Measurements from ENCODE around the gene NANOS3. TPM values are rescaled to one million over a fixed set of nuclear protein-coding genes. Genes with fewer than 3 reads are reported as not detected.

Gene NANOS3
- total and polyA plus RNA-seq, 9 of the 15 experiments (the other 6 are each of a cell fraction or from before 2014, with no cell fraction given) = not detected

DNA sequence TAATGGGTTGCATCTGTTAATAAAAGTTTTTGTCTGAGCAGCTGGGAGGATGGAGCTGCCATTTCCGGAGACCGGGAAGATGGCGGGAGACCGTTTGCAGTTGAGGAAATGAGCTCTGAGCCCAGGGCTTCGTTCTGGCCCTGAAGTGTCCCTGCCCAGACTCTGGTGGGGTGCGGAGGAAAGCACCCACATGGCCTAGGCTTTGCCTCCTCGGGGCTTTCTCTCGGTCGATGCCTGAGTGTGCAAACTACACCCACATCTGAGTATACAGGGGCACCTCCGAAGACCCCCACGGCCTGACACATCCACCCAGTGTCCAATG is 15.6 kb upstream of the NANOS3 start:
- FAIRE-seq = peak; percentile 55
- H3K79me2 ChIP-seq (ENCODE audit: control insufficient read depth, insufficient read depth, low read length) = no peaks in the 10 kb centered on the region
- ChIA-PET POLR2A (interaction anchor here (0.7 to 1.1 kb wide), 3 partner anchors 78 to 246 kb away, joined by 3 read pairs; no protein-coding TSS in a partner anchor), CTCF (ENCODE audit: low intra/inter-chr PET ratio) (interaction anchor here (1.9 kb wide), 1 partner anchor 76 kb away, joined by 25 read pairs; no protein-coding TSS in a partner anchor)
- DNase-seq (ENCODE audit: extremely low read depth in 1 of 4, low spot score in 3 of 4) = no peak
- no TSS peak for BruUV-seq (replicated peaks)
- TF ChIP-seq ZKSCAN1 (IDR thresholded peaks at IDR 0.05; ENCODE audit: low read depth, low read length) (no peak), POLR2G (IDR thresholded peaks at IDR 0.05; ENCODE audit: low read depth, low read length) (no peak), TCF3 (CRISPR knock-in tag; IDR thresholded peaks at IDR 0.05) (no peak), MAFF (IDR thresholded peaks at IDR 0.05; ENCODE audit: low read length) (no peak), MEF2A (IDR thresholded peaks at IDR 0.05; ENCODE audit: control insufficient read depth, low read depth, low read length) (no peak), KLF10 (CRISPR knock-in tag; IDR thresholded peaks at IDR 0.05) (no peak), L3MBTL2 (IDR thresholded peaks at IDR 0.05) (no peak), ZC3H4 (CRISPR knock-in tag; IDR thresholded peaks at IDR 0.05; ENCODE audit: borderline replicate concordance) (no peak), ZNF12 (CRISPR knock-in tag; IDR thresholded peaks at IDR 0.05) (no peak), MTA1 (IDR thresholded peaks at IDR 0.05; ENCODE audit: borderline replicate concordance) (no peak), ERF (CRISPR knock-in tag; IDR thresholded peaks at IDR 0.05) (no peak), ZNF263 (CRISPR knock-in tag; IDR thresholded peaks at IDR 0.05; ENCODE audit: borderline replicate concordance) (no peak), CXXC5 (CRISPR knock-in tag; IDR thresholded peaks at IDR 0.05) (no peak), SUPT5H (IDR thresholded peaks at IDR 0.05) (no peak), SMARCA5 (IDR thresholded peaks at IDR 0.05) (no peak), ZBTB1 (CRISPR knock-in tag; IDR thresholded peaks at IDR 0.05; ENCODE audit: borderline replicate concordance, low read depth) (0 out of 2 replicates have a peak, but pooled peaks have one; percentile 32), NR4A1 (CRISPR knock-in tag; IDR thresholded peaks at IDR 0.05) (no peak), NR4A1 (tag; IDR thresholded peaks at IDR 0.05) (0 out of 2 replicates have a peak, but pooled peaks have one; percentile 18)
- TF ChIP-seq, protein P1, sequence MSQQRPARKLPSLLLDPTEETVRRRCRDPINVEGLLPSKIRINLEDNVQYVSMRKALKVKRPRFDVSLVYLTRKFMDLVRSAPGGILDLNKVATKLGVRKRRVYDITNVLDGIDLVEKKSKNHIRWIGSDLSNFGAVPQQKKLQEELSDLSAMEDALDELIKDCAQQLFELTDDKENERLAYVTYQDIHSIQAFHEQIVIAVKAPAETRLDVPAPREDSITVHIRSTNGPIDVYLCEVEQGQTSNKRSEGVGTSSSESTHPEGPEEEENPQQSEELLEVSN (IDR thresholded peaks at IDR 0.05; ENCODE audit: borderline replicate concordance in 1 of 2, extremely low read depth in 1 of 2, insufficient read depth in 1 of 2, insufficient read length in 1 of 2, low read depth in 1 of 2, low read length in 1 of 2, poor library complexity in 1 of 2, severe bottlenecking in 1 of 2) = peak in 1 of 2 experiments; percentile 15
- no peaks in the 10 kb centered on the region for H3K9me1 ChIP-seq (ENCODE audit: control insufficient read depth, insufficient read depth, low read length)
- ATAC-seq = peak; percentile 3; the same call in 2 of the 3 replicates
- H4K20me1 ChIP-seq (replicated peaks; ENCODE audit: control insufficient read depth, insufficient read depth, low read length) = peaks cover 2% of the 10 kb centered on the region; the same call in 1 of the 2 replicates
- in situ Hi-C loops (cut with MboI) = loop anchor here (5.0 kb wide), 2 partner anchors 74 to 254 kb away; no protein-coding TSS in a partner anchor
- no peaks in the 10 kb centered on the region for H3K36me3 ChIP-seq (ENCODE audit: control insufficient read depth, insufficient read depth, low read length)
- peak overlapping the region; percentile 63 for H3K27ac ChIP-seq (ENCODE audit: extremely low read depth, low read depth, low read length)
- no peaks in the 10 kb centered on the region for H3K9me3 ChIP-seq (replicated peaks; ENCODE audit: control insufficient read depth, insufficient read depth, low read depth, low read length)
- H3K4me2 ChIP-seq (ENCODE audit: insufficient read depth, low read length) = peak overlapping the region; percentile 73
- peak overlapping the region; percentile 83 for H2AFZ ChIP-seq (ENCODE audit: low read depth, low read length)
- 42% methylated on average over 11 of the region's 11 CpGs for WGBS (ENCODE audit: insufficient coverage, low coverage, missing lambda C conversion rate)
- H3K27me3 ChIP-seq (ENCODE audit: control insufficient read depth in 2 of 2, insufficient read depth in 2 of 2, low read length in 2 of 2) = peaks cover 8 to 14% of the 10 kb centered on the region in 2 experiments; a peak in 4 of 5 replicates
- peak overlapping the region; percentile 33; the same call in 1 of the 2 replicates for H3K4me3 ChIP-seq
- intact Hi-C loops (cut with micrococcal nuclease) = loop anchor here (5.0 kb wide), 1 partner anchor 34 kb away; no protein-coding TSS in a partner anchor
- H3K4me1 ChIP-seq (replicated peaks in 1 of 2; ENCODE audit: control insufficient read depth in 2 of 2, insufficient read depth in 2 of 2, low read length in 2 of 2) = peaks cover 11 to 26% of the 10 kb centered on the region in 2 experiments
- H3K9ac ChIP-seq (ENCODE audit: insufficient read depth in 1 of 2, low read depth in 2 of 2, low read length in 2 of 2) = peak overlapping the region; percentile 70 to 90; a peak in 3 of 4 replicates
